ENCODE data around the gene DUSP10. TPM values are rescaled to one million over a fixed set of nuclear protein-coding genes. Genes with fewer than 3 reads are reported as not detected.

DUSP10 gene
- total RNA-seq, 6 donors from 2014 or later: 7.7 to 13.7 (median 11.9) TPM

DNA sequence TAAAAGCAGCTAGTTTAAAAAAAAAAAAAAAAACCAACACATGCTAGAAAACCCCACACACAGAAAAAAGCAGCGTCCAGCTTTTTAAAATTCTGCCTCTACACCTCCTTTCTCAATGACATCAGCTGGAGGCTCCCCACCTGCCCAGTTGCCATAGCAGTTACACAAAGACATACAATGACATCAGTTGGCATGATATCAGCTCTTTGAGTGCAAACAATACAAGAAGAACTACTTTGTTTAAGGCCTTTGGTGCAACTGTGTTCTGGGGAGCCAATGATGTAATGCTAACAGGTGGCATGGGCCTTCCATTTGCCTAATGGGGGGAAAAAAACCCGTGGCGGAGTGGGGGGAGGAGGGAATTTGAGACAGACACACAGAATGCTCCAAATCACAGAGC, 32.9 kb downstream of the DUSP10 start:
- Histone ChIP-seq H3K9me3 (no peaks in the 10 kb centered on the region), H3K27ac (peak overlapping the region in 3 of 4 donors; percentile 6 to 62 (median 21)), H3K4me1 (peaks cover 12 to 36% (median 20%) of the 10 kb centered on the region in 4 donors), H3K4me3 (no peak overlapping the region), H3K27me3 (no peaks in the 10 kb centered on the region), H3K36me3 (peaks cover 0 to 11% (median 7%) of the 10 kb centered on the region in 4 donors)
- WGBS, 2 donors: 35 to 38% methylated on average over 3 of the region's 3 CpGs
- ATAC-seq (ENCODE audit: low FRiP score in 2 of 2): peak; percentile 51 to 71
- TF ChIP-seq POLR2A (IDR thresholded peaks at IDR 0.05) (no peak), POLR2AphosphoS5 (IDR thresholded peaks at IDR 0.05) (no peak), EP300 (IDR thresholded peaks at IDR 0.05) (peak in 1 of 4 donors; percentile 34)
- TF ChIP-seq, protein P1, sequence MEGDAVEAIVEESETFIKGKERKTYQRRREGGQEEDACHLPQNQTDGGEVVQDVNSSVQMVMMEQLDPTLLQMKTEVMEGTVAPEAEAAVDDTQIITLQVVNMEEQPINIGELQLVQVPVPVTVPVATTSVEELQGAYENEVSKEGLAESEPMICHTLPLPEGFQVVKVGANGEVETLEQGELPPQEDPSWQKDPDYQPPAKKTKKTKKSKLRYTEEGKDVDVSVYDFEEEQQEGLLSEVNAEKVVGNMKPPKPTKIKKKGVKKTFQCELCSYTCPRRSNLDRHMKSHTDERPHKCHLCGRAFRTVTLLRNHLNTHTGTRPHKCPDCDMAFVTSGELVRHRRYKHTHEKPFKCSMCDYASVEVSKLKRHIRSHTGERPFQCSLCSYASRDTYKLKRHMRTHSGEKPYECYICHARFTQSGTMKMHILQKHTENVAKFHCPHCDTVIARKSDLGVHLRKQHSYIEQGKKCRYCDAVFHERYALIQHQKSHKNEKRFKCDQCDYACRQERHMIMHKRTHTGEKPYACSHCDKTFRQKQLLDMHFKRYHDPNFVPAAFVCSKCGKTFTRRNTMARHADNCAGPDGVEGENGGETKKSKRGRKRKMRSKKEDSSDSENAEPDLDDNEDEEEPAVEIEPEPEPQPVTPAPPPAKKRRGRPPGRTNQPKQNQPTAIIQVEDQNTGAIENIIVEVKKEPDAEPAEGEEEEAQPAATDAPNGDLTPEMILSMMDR (IDR thresholded peaks at IDR 0.05): no peak
- DNase-seq: peak in 1 of 2 donors; percentile 35

DNA sequence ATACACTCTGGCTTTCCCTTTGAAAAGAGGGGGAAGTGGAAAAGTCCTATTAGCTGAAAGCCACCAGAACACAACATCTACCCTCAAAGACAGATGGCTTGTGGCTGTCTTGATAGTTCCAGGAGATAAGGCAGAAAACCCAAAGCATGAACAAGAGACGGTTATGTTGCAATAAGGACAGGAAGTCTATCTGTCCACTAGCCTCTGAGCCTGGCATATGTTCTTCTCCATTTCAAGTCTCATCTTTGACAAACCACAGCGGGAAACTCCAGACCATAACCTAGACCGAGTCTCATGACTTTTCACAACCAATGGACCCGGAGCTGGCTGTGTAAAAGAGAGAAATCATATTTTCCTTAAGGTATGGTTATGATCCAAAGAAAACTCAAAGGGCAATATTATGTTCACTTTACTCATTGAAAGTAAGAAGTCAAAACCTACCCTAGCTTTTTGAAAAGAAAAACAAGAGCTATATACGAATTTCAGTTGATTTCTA, 33.8 kb downstream of the DUSP10 start:
- DNase-seq (peak in 1 of 2 donors; percentile 49), ATAC-seq (ENCODE audit: low FRiP score in 2 of 2) (peak; percentile 38 to 78)
- Histone ChIP-seq H3K4me3 (no peak overlapping the region), H3K4me1 (peaks cover 12 to 35% (median 17%) of the 10 kb centered on the region in 4 donors), H3K36me3 (peaks cover 0 to 13% (median 7%) of the 10 kb centered on the region in 4 donors), H3K9me3 (no peaks in the 10 kb centered on the region), H3K27me3 (no peaks in the 10 kb centered on the region), H3K27ac (peak overlapping the region; percentile 8 to 62 (median 16))
- WGBS, 2 donors: 46 to 71% methylated on average over 5 of the region's 5 CpGs
- TF ChIP-seq POLR2A (IDR thresholded peaks at IDR 0.05) (peak in 1 of 4 donors; percentile 54), EP300 (IDR thresholded peaks at IDR 0.05) (peak in 2 of 4 donors; percentile 12 to 24), POLR2AphosphoS5 (IDR thresholded peaks at IDR 0.05) (peak in 1 of 2 donors; percentile 38)
- TF ChIP-seq, protein P1 (IDR thresholded peaks at IDR 0.05): no peak

DNA sequence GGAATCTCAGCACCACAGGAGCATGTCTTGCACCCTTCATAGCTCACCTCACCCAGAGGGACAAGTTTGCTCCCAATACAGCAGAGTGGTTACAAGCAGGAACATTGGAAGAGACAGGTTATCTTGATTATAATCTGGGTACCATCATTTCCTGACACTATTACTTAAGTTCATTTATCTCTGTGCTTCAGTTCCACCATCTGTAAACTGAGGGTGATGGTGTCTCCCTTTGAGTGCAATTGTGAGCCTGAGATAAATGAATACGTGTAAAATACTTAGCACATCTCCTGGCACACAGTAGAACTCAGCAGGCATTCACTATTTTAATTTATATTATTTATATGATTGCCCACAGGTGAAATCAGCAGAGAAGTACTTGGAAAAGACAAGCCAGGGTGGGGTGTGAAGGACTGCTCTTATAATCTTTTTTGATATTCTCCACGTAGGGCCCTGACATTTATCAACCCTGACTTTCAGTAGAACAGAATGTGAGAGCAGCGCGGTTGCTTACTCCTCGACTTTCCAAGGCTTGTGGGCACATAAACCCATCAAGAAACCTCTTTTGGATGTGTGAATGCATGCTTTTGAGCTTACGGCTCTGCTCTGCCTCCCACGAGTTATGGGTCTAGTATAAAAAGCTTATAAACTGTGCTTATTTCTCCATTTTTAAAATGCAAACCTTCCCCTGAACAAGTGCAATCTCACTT, 34.9 kb downstream of the DUSP10 start:
- 84 to 87% methylated on average over 7 of the region's 7 CpGs for WGBS, 2 donors

DNA sequence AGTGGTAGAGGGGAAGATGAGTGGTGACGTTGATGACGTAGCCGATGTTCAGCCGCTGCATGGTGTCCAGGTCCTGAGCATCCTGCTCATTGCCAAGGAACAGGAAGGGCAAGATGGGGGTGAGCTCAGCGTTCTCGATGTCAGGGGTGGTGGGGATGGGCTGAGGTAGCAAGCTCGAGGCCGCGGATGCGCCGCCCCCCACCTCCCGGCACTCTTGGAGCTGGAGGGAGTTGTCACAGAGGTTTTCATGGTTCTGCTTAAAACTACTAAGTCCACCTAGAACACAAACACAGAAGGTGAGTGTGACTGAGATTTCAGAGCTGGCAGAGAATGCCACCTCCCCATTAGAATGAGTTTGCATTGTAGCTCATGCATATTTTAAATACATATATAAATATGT, 35.7 kb downstream of the DUSP10 start:
- Histone ChIP-seq H3K27ac (no peak overlapping the region), H3K27me3 (no peaks in the 10 kb centered on the region), H3K9me3 (no peaks in the 10 kb centered on the region), H3K4me3 (no peak overlapping the region), H3K4me1 (peaks cover 6 to 21% (median 13%) of the 10 kb centered on the region in 4 donors), H3K36me3 (peaks cover 0 to 28% (median 7%) of the 10 kb centered on the region in 4 donors)
- ATAC-seq (ENCODE audit: low FRiP score in 2 of 2) (no peak), DNase-seq (peak in 1 of 2 donors; percentile 56)
- WGBS, 2 donors: 97 to 98% methylated on average over 12 of the region's 12 CpGs
- TF ChIP-seq POLR2AphosphoS5 (IDR thresholded peaks at IDR 0.05) (no peak), EP300 (IDR thresholded peaks at IDR 0.05) (no peak), POLR2A (IDR thresholded peaks at IDR 0.05) (no peak)
- TF ChIP-seq, protein P1 (IDR thresholded peaks at IDR 0.05): no peak

More for the DNA sequence above, 34.9 kb downstream of the DUSP10 start:
- peak overlapping the region in 1 of 4 donors; percentile 29 for H3K27ac ChIP-seq
- H3K4me3 ChIP-seq: no peak overlapping the region
- H3K27me3 ChIP-seq: no peaks in the 10 kb centered on the region
- H3K36me3 ChIP-seq: peaks cover 0 to 24% (median 7%) of the 10 kb centered on the region in 4 donors
- peaks cover 6 to 29% (median 13%) of the 10 kb centered on the region in 4 donors for H3K4me1 ChIP-seq
- H3K9me3 ChIP-seq: no peaks in the 10 kb centered on the region
- TF ChIP-seq EP300 (IDR thresholded peaks at IDR 0.05): no peak
- DNase-seq (no peak), ATAC-seq (ENCODE audit: low FRiP score in 2 of 2) (no peak)

DNA sequence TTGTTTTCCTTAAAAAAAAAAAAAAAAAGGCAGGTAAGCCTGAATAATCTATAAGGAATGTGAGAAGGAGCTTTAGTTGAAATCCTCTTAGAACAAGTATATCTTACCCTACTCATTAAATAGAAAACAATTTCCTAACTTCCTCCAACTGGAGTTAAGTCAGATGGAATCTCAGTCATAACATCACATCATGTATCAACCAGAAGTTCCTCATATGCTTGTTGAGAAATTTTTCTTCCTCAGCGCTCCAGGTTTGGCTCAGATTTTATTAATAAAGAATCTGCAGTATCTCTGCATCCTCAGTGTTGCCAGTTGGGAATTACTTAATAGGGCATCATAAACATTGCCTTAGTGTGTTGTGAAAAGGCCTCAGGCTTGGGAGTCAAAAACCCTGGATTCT, 37.6 kb downstream of the DUSP10 start:
- Histone ChIP-seq H3K36me3 (peaks cover 0 to 28% (median 7%) of the 10 kb centered on the region in 4 donors), H3K9me3 (no peaks in the 10 kb centered on the region), H3K27me3 (no peaks in the 10 kb centered on the region), H3K27ac (peak overlapping the region in 2 of 4 donors; percentile 21 to 49), H3K4me1 (peaks cover 3 to 14% (median 7%) of the 10 kb centered on the region in 4 donors), H3K4me3 (no peak overlapping the region)
- TF ChIP-seq, protein P1 (IDR thresholded peaks at IDR 0.05): no peak
- TF ChIP-seq POLR2A (IDR thresholded peaks at IDR 0.05) (no peak), EP300 (IDR thresholded peaks at IDR 0.05) (no peak), POLR2AphosphoS5 (IDR thresholded peaks at IDR 0.05) (no peak)
- DNase-seq (no peak), ATAC-seq (ENCODE audit: low FRiP score in 2 of 2) (peak in 1 of 2 donors; percentile 29)
- 62 to 69% methylated on average over 1 of the region's 1 CpG for WGBS, 2 donors
